Lower leg skin (tissue), 3 donors: ENCODE results near the gene MSANTD1.

Experiments used
- POLR2A ChIP-seq, 2 donors: fragments of 450-650 bp; IDR thresholded peaks; one replicate each; pipeline ENCODE4 v1.6.1; 2016 to 2017; ENCODE audit warnings: antibody characterized with exemption in 2 of 2, mild to moderate bottlenecking in 1 of 2, moderate library complexity in 1 of 2
- TF ChIP-seq, protein P1 (sequence below), 3 donors: fragments of 450-650 bp; IDR thresholded peaks; one replicate each; pipeline ENCODE4 v1.5.1; 2016; ENCODE audit warnings: antibody characterized with exemption in 3 of 3, mild to moderate bottlenecking in 3 of 3, moderate library complexity in 2 of 3

DNA sequence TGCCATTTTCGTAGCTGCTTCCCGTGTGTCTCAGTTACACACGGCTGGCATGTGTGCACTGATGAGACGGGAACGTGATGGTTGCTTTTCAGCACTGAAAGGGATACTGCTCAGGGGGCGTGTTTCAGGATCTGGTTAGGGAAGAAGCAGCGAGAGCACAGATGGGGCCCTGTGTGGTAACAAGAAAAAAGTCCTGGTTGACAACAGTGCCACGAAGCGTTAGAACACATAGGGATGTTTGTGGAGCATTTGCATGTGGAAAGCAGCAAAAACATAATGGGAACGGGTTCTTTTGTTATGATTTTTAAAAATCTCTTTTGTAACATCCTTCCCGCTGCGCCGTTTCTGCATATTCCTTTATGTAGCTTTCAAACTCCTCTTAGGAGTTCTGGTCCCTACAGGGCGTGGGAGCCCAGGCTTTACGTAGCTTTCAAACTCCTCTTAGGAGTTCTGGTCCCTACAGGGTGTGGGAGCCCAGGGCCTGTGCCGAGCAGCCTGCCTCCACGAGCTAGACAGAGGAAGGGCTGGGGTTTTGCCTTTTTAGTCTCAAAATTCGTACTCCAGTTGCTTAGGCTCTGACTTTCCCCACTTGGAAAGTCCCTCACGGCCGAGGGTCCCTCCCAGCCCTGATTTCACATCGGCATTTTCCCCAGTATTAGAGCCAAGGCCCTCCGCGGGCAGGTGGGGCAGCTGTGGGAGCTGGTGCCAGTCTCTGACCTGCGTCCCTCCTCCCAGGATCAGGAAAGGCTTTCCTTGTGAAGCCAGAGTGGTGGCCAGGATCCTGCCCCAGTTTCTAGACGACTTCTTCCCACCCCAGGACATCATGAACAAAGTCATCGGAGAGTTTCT, 11.0 kb upstream of the MSANTD1 start:
- TF ChIP-seq, protein P1, sequence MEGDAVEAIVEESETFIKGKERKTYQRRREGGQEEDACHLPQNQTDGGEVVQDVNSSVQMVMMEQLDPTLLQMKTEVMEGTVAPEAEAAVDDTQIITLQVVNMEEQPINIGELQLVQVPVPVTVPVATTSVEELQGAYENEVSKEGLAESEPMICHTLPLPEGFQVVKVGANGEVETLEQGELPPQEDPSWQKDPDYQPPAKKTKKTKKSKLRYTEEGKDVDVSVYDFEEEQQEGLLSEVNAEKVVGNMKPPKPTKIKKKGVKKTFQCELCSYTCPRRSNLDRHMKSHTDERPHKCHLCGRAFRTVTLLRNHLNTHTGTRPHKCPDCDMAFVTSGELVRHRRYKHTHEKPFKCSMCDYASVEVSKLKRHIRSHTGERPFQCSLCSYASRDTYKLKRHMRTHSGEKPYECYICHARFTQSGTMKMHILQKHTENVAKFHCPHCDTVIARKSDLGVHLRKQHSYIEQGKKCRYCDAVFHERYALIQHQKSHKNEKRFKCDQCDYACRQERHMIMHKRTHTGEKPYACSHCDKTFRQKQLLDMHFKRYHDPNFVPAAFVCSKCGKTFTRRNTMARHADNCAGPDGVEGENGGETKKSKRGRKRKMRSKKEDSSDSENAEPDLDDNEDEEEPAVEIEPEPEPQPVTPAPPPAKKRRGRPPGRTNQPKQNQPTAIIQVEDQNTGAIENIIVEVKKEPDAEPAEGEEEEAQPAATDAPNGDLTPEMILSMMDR (IDR thresholded peaks at IDR 0.05) = no peak
- TF ChIP-seq POLR2A (IDR thresholded peaks at IDR 0.05) = no peak
